Retina (tissue), 1 donor: ENCODE measurements around the gene RPL38.
A peak's percentile ranks its signal among the peaks of the same experiment; 100 is the strongest.

ENCODE experiments used
- DNase-seq: peaks from one replicate; pipeline ENCODE4 v3.0.0-alpha.2; 2016

RPL38 gene

GRCh38 chr17:74211141-74211911 is 7.8 kb downstream of the RPL38 start:
- DNase-seq, result no peak

- no peak for DNase-seq
Measured at GRCh38 chr17:74211912-74212208, 8.4 kb downstream of the RPL38 start.

GRCh38 chr17:74212209-74212912 is 8.9 kb downstream of the RPL38 start:
- peak; percentile 45 for DNase-seq

- DNase-seq, result peak; percentile 72
Measured at GRCh38 chr17:74212913-74213791, 9.7 kb downstream of the RPL38 start, which contains the start of gene TTYH2. Gene TTYH2 (plus strand): TSS chr17:74213571. CDS start chr17:74213588, 17 bp downstream.

- peak; percentile 52 for DNase-seq
Measured at GRCh38 chr17:74213861-74214391, 10.4 kb downstream of the RPL38 start.

- no peak for DNase-seq
Measured at GRCh38 chr17:74214484-74215341, 11.2 kb downstream of the RPL38 start.

- no peak for DNase-seq
Measured at GRCh38 chr17:74215342-74215727, 11.9 kb downstream of the RPL38 start.

- no peak for DNase-seq
Measured at GRCh38 chr17:74216505-74216904, 13.0 kb downstream of the RPL38 start.

GRCh38 chr17:74217037-74217730 is 13.7 kb downstream of the RPL38 start:
- no peak for DNase-seq

GRCh38 chr17:74217888-74218287 is 14.4 kb downstream of the RPL38 start:
- no peak for DNase-seq

GRCh38 chr17:74218436-74218835 is 15.0 kb downstream of the RPL38 start:
- no peak for DNase-seq

GRCh38 chr17:74219576-74220133 is 16.2 kb downstream of the RPL38 start:
- no peak for DNase-seq

GRCh38 chr17:74220219-74220618 is 16.7 kb downstream of the RPL38 start:
- no peak for DNase-seq

GRCh38 chr17:74220946-74221818 is 17.7 kb downstream of the RPL38 start:
- no peak for DNase-seq

GRCh38 chr17:74222399-74222798 is 18.9 kb downstream of the RPL38 start:
- DNase-seq, result no peak

- DNase-seq, result no peak
Measured at GRCh38 chr17:74223901-74224300, 20.4 kb downstream of the RPL38 start.

GRCh38 chr17:74224959-74225725 is 21.7 kb downstream of the RPL38 start:
- no peak for DNase-seq

GRCh38 chr17:74226252-74226651 is 22.8 kb downstream of the RPL38 start:
- no peak for DNase-seq
